ENCODE data around the gene SPDYE4. TPM values are rescaled to one million over a fixed set of nuclear protein-coding genes. Genes with fewer than 3 reads are reported as not detected.

The SPDYE4 gene
- total and polyA plus RNA-seq, 2 donors (not counting 1 experiment from before 2014, with no cell fraction given), result not detected

- no peak for TF ChIP-seq EZH2 (IDR thresholded peaks at IDR 0.05; ENCODE audit: borderline replicate concordance, insufficient read depth, low read depth, low read length, poor library complexity, severe bottlenecking)
- TF ChIP-seq, protein P1, sequence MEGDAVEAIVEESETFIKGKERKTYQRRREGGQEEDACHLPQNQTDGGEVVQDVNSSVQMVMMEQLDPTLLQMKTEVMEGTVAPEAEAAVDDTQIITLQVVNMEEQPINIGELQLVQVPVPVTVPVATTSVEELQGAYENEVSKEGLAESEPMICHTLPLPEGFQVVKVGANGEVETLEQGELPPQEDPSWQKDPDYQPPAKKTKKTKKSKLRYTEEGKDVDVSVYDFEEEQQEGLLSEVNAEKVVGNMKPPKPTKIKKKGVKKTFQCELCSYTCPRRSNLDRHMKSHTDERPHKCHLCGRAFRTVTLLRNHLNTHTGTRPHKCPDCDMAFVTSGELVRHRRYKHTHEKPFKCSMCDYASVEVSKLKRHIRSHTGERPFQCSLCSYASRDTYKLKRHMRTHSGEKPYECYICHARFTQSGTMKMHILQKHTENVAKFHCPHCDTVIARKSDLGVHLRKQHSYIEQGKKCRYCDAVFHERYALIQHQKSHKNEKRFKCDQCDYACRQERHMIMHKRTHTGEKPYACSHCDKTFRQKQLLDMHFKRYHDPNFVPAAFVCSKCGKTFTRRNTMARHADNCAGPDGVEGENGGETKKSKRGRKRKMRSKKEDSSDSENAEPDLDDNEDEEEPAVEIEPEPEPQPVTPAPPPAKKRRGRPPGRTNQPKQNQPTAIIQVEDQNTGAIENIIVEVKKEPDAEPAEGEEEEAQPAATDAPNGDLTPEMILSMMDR (IDR thresholded peaks at IDR 0.05), result no peak
- 93% methylated on average over 7 of the region's 13 CpGs for WGBS (ENCODE audit: insufficient coverage)
- peaks cover 40% of the 10 kb centered on the region for H3K27me3 Mint-ChIP-seq
- Histone ChIP-seq H2AFZ (ENCODE audit: insufficient read depth, low read depth, low read length, poor library complexity, severe bottlenecking) (no peak overlapping the region), H3K4me3 (ENCODE audit: control extremely low read depth in 1 of 5, extremely low read depth in 1 of 5, insufficient read depth in 1 of 5, low read depth in 2 of 5, low read length in 4 of 5) (no peak overlapping the region), H3K9me3 (ENCODE audit: control extremely low read depth in 1 of 3, control insufficient read depth in 2 of 3, insufficient read depth in 1 of 3, low read length in 2 of 3) (no peaks in the 10 kb centered on the region), H3K4me2 (replicated peaks; ENCODE audit: low read depth, low read length, poor library complexity, severe bottlenecking) (no peak overlapping the region), H3K27ac (ENCODE audit: low read length in 2 of 2) (no peak overlapping the region), H3K27me3 (replicated peaks in 1 of 4; ENCODE audit: control extremely low read depth in 1 of 4, control insufficient read depth in 3 of 4, insufficient read depth in 4 of 4, low read length in 3 of 4) (peaks cover 0 to 15% (median 0%) of the 10 kb centered on the region in 4 experiments), H3K9ac (ENCODE audit: low read length) (no peak overlapping the region), H4K20me1 (ENCODE audit: control insufficient read depth, insufficient read depth, low read length, poor library complexity, severe bottlenecking) (no peaks in the 10 kb centered on the region), H3K36me3 (replicated peaks in 1 of 2; ENCODE audit: control extremely low read depth in 1 of 2, control insufficient read depth in 1 of 2, extremely low read depth in 1 of 2, insufficient read depth in 2 of 2, low read length in 1 of 2) (no peaks in the 10 kb centered on the region), H3K79me2 (ENCODE audit: control insufficient read depth, insufficient read depth, low read length) (no peaks in the 10 kb centered on the region), H3K4me1 (ENCODE audit: control insufficient read depth in 2 of 2, insufficient read depth in 2 of 2, low read length in 2 of 2) (no peaks in the 10 kb centered on the region)
- CTCF ChIA-PET, result interaction anchor here (1.0 kb wide), 1 partner anchor 9 kb away, joined by 3 read pairs; no protein-coding TSS in a partner anchor
- POLR2A ChIA-PET, result interaction anchor here (0.6 kb wide), 1 partner anchor 374 kb away, joined by 6 read pairs; no protein-coding TSS in a partner anchor
- no peak overlapping the region for H3K4me3 Mint-ChIP-seq
- no peaks in the 10 kb centered on the region for H3K9me3 Mint-ChIP-seq (ENCODE audit: insufficient read depth)
- no peak overlapping the region for H3K27ac Mint-ChIP-seq
- intact Hi-C loops (cut with micrococcal nuclease), result no loop called here
- ATAC-seq (ENCODE audit: low read depth) (no peak), DNase-seq (no peak)
- no peaks in the 10 kb centered on the region for H3K4me1 Mint-ChIP-seq
These were observed 1.2 kb downstream of the SPDYE4 start for GRCh38 chr17:8757189-8757588.

- DNase-seq (no peak), ATAC-seq (ENCODE audit: low read depth) (no peak)
- Histone ChIP-seq H3K27me3 (replicated peaks in 1 of 4; ENCODE audit: control extremely low read depth in 1 of 4, control insufficient read depth in 3 of 4, insufficient read depth in 4 of 4, low read length in 3 of 4) (peaks cover 0 to 13% (median 0%) of the 10 kb centered on the region in 4 experiments), H3K79me2 (ENCODE audit: control insufficient read depth, insufficient read depth, low read length) (no peaks in the 10 kb centered on the region), H3K36me3 (replicated peaks in 1 of 2; ENCODE audit: control extremely low read depth in 1 of 2, control insufficient read depth in 1 of 2, extremely low read depth in 1 of 2, insufficient read depth in 2 of 2, low read length in 1 of 2) (no peaks in the 10 kb centered on the region), H3K9ac (ENCODE audit: low read length) (no peak overlapping the region), H3K27ac (ENCODE audit: low read length in 2 of 2) (no peak overlapping the region), H3K4me1 (ENCODE audit: control insufficient read depth in 2 of 2, insufficient read depth in 2 of 2, low read length in 2 of 2) (no peaks in the 10 kb centered on the region), H3K9me3 (ENCODE audit: control extremely low read depth in 1 of 3, control insufficient read depth in 2 of 3, insufficient read depth in 1 of 3, low read length in 2 of 3) (no peaks in the 10 kb centered on the region), H3K4me3 (ENCODE audit: control extremely low read depth in 1 of 5, extremely low read depth in 1 of 5, insufficient read depth in 1 of 5, low read depth in 2 of 5, low read length in 4 of 5) (no peak overlapping the region), H3K4me2 (replicated peaks; ENCODE audit: low read depth, low read length, poor library complexity, severe bottlenecking) (no peak overlapping the region), H4K20me1 (ENCODE audit: control insufficient read depth, insufficient read depth, low read length, poor library complexity, severe bottlenecking) (no peaks in the 10 kb centered on the region), H2AFZ (ENCODE audit: insufficient read depth, low read depth, low read length, poor library complexity, severe bottlenecking) (no peak overlapping the region)
- Mint-ChIP-seq H3K9me3 (ENCODE audit: insufficient read depth) (no peaks in the 10 kb centered on the region), H3K27me3 (peaks cover 37% of the 10 kb centered on the region), H3K4me3 (no peak overlapping the region), H3K4me1 (no peaks in the 10 kb centered on the region), H3K27ac (no peak overlapping the region)
- ChIA-PET POLR2A (no interaction called here), CTCF (interaction anchor here (1.2 kb wide), 1 partner anchor 345 kb away, joined by 4 read pairs; no protein-coding TSS in a partner anchor)
- 86% methylated on average over 12 of the region's 12 CpGs for WGBS (ENCODE audit: insufficient coverage)
- TF ChIP-seq, protein P1 (IDR thresholded peaks at IDR 0.05), result no peak
- no peak for TF ChIP-seq EZH2 (IDR thresholded peaks at IDR 0.05; ENCODE audit: borderline replicate concordance, insufficient read depth, low read depth, low read length, poor library complexity, severe bottlenecking)
- intact Hi-C loops (cut with micrococcal nuclease), result no loop called here
These were observed 2.6 kb downstream of the SPDYE4 start for GRCh38 chr17:8755590-8756255.
